Measurements from ENCODE around the gene PLEKHM1. TPM values are rescaled to one million over a fixed set of nuclear protein-coding genes. Genes with fewer than 3 reads are reported as not detected.
"Not testable (repeated sequence)": the region's sequence is repeated elsewhere in the genome, so short reads cannot be mapped to it uniquely, and the experiment has no call there.

Gene PLEKHM1
- total RNA-seq, 1 donor from 2014 or later, result 15.9 TPM

DNA sequence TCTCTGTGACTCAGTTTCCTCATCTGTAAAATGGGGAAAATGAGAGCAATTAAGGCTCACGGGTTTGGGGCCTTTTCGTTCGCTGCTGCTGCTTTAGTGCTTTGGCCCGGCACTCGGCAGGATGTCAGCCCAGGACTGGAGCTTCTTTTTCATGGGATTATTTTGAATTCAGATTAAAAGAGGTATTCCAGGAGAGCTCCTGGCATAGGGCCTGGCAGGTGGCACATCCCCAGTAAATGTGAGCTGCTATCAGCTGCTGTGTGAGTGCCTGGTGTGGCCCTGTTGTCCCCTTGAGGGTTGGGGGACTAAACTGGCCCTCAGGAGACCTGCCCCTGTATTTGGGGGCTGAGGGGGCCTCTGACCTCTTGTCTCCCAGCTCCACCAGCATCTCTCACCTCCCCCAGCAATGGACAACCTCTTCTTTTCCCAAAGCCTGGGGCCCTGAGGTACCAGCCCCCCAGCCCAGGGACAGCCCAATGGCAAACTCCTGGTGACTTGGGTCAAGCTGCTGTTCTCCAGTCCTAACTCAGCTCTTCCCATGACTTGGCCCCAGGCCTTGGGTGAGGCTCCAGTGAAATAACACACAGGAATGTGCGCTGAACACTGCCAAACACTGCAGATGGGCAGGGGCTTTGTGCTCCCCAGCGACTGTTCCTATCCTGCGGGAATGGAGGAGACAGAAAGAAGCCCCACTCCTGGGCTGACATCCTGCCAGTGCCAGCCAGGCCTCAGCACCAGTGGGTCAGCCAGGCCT lies 43.5 kb downstream of the PLEKHM1 start:
- H3K4me3 ChIP-seq (ENCODE audit: low read depth, low read length); DNase-seq (ENCODE audit: low read depth): not testable (repeated sequence)

DNA sequence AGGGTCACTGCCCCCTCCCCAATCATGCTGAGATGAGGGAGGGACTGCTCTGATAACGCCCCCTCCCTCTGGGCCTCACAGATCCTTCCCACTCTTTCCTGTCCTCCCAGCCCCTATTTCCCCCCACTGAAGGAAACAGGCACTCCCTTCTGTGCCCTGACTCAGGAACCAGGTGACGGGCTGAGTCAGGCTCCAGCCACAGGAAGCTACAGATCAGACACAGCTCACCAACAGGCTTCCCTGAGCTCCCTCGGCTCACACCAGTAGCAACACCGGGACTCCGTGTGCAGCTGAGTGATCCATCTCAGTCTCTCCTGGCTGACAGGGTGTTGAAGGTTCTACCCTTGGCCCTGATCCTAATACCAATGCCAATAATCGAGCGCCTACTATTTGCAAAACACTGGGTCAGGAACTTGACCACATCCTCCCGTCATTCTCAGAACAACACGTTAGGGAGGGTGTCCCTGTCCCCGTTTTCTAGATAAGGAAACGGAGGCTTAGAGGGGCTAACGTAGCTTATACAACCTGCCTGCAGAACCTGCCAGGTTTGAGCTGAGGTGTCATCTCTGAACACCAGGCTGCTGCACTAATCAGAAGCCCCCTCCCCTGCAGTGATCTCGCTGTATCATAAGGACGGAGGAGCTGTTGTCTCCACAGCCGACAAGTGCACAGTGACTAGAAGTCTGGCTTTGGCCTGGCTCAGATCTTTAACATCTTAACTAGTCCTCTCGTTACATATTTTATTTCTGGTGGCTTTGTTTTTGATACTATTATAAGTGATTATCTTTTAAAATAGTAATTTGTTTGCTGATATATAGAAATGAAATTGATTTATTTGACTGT lies 44.4 kb downstream of the PLEKHM1 start:
- H3K4me3 ChIP-seq (ENCODE audit: low read depth, low read length); DNase-seq (ENCODE audit: low read depth): not testable (repeated sequence)

DNA sequence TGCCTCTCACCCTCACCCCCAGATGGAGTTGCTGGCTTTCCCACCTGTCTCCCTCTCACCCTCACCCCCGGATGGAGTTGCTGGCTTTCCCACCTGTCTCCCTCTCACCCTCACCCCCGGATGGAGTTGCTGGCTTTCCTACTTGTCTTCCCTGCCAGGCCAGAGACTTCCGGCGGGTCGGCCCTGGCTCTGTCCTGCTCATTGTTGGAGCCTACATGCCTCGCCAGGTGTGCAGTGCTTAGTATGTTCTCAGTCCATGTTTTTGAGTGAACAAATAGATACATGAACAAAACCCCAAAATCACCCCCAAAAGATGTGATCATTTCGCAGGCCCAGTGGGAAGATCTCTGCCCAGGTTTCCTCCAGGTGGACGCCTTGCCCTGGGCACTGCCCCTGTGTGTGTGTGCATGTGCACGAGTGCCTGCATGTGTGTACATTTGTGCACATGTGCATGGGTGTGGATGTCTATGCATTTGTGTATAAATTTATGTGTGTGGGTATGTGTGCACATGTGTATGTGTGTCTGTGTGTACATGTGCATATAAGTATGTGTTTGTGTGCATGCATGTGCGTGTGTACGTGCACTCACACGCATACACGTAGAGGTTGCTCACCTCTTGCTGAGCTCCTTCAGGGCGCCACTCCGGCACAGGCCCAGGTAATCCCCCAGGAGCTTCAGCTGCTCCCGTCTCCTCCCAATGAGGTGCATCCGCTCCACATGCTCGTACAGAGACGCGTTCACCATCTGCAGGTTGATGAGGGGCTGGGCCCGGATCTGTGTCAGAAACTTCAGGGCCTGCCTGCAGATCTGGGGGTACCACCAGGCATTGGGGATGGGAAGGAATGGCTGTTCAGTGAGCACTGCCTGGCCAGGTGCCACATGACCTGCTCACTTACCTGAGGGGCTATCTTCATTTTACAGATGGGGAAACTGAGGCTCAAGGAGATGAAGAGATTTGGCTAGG lies 45.4 kb downstream of the PLEKHM1 start:
- DNase-seq (ENCODE audit: low read depth); H3K4me3 ChIP-seq (ENCODE audit: low read depth, low read length): not testable (repeated sequence)

DNA sequence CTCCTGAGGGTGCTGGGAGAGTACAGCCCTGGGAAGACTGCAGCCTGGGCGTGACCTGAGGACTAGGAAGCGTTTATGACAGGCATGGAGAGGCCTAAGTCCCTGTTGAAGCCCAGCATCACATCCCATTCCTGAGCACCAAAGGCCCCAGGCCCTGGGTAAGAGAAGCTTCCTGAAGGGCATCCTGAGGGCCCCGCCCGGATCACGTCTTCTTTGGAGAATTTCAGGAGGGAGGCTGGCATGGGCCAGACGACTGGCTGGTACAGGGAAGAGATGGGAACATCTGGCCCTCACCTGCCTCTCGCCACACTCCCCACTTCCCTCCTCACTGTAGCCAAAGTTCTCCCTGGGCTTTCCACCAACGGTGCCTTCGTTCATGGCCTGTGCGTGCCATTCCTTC lies 46.2 kb downstream of the PLEKHM1 start:
- DNase-seq (ENCODE audit: low read depth); H3K4me3 ChIP-seq (ENCODE audit: low read depth, low read length): not testable (repeated sequence)

DNA sequence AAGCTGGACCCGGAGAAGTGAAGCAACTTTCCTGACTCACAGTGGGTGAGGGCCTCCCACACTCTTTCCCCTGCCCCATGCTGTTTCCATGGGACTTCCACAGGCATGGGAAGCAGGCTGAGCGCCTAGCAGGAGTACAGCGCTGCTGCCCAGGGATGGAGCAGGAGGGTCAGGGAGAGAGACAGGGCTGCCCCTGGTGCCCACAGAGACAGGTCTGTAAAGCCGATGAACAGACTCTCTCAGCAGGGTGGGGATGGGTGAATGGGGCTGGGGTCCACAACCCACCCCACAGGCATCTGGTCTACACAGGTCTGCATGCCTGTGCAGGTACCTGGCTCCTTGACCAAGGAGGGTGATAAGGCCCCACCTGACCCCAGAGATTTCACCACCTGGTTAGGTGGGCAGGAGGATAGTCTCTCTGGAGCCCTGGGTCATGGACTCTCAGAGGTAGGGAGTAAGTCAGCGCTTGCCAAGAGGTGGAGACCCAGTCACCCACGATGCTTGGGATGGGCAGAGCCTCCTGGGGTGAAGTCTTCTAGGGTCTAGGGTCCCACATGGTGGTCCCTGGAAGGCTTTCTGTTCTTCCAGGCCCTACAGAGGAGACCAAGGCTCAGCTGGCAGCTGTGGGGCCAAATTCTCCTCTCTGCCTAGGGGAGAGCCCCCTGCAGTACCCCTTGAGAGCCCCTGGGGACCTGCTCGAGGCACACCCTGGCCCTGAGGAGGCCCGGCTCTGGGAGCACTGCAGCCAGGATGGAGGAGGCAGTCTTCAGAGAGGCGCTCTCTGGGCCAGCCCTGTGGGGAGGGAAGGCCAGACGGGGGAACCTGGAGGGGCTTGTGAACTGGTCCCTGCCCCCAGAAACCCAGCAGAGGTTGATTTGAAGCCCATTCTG lies 46.9 kb downstream of the PLEKHM1 start:
- DNase-seq (ENCODE audit: low read depth); H3K4me3 ChIP-seq (ENCODE audit: low read depth, low read length): not testable (repeated sequence)

DNA sequence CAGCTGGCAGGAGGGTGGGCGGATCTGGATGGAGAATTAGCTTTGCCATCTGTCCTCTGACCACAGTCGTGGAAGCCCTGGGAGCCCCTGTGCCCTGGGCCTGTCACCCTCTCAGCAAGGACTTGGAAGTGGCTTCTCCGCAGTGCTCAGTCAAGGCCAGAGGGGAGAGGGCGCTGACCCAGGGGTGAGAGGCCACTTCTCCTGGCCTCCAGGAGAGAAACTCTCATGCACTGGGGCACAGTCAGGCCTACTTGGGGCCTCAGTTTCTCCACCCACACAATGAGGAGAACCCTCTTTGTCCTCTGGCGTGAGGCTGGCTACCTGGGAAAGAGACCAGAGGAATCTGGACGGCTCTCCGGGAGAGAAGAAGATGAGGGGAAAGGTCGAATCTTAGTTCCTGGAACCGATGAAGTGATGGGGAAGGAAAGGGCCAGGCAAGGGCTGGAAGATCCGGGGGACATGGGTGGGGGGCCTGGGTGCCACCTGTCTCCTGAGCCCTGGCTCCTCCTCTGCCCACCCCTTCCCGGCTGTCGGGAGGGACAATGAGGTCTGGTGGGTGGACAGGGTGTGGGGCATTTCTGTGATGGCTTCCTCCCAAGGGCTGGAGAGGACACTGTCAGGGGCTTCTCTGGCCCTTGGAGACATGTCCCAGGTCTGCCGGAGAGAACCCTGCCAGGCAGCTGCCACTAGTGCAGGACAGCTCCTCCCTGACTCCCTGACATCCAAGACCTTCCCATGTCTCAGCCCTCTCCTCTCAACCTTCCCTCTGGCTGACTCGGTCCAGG lies 48.8 kb downstream of the PLEKHM1 start:
- TF ChIP-seq, protein P1, sequence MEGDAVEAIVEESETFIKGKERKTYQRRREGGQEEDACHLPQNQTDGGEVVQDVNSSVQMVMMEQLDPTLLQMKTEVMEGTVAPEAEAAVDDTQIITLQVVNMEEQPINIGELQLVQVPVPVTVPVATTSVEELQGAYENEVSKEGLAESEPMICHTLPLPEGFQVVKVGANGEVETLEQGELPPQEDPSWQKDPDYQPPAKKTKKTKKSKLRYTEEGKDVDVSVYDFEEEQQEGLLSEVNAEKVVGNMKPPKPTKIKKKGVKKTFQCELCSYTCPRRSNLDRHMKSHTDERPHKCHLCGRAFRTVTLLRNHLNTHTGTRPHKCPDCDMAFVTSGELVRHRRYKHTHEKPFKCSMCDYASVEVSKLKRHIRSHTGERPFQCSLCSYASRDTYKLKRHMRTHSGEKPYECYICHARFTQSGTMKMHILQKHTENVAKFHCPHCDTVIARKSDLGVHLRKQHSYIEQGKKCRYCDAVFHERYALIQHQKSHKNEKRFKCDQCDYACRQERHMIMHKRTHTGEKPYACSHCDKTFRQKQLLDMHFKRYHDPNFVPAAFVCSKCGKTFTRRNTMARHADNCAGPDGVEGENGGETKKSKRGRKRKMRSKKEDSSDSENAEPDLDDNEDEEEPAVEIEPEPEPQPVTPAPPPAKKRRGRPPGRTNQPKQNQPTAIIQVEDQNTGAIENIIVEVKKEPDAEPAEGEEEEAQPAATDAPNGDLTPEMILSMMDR (conservative IDR thresholded peaks at IDR 0.05; ENCODE audit: low read depth, low read length), result no peak
- DNase-seq (ENCODE audit: low read depth), result no peak
- no peak overlapping the region for H3K4me3 ChIP-seq (ENCODE audit: low read depth, low read length)

DNA sequence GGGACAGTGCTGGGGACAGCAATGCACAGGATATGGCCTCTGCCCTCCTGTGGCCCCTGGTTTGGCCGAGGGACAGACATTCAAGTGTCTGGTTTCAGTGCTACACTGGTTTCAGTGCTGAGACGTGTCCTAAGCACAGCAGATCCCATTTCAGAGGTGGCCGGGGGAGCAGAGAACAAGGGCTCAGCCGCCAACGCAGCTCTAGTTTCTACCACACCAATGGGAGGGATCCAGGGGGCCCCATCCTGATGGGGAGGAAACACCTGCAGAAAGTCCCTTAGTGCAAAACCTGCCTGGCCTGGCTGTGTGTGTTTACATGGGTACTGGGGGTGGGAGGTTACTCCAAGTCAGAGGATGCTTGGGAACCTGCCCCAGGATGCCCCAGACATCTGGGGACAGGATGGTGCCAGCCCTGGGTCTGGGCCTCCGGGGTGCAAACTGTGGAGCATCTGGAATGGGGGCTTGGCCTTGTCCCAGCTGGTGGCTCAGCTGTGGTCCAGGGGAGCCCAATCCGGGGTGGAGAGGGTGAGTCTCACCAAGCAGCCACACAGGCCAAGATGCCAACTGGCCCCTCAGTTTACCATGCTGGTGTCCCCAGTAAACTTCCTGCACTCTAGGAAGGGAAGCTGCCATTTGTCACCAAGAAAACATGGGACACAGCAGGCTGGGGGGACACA lies 49.5 kb downstream of the PLEKHM1 start:
- DNase-seq (ENCODE audit: low read depth); H3K4me3 ChIP-seq (ENCODE audit: low read depth, low read length): not testable (repeated sequence)

DNA sequence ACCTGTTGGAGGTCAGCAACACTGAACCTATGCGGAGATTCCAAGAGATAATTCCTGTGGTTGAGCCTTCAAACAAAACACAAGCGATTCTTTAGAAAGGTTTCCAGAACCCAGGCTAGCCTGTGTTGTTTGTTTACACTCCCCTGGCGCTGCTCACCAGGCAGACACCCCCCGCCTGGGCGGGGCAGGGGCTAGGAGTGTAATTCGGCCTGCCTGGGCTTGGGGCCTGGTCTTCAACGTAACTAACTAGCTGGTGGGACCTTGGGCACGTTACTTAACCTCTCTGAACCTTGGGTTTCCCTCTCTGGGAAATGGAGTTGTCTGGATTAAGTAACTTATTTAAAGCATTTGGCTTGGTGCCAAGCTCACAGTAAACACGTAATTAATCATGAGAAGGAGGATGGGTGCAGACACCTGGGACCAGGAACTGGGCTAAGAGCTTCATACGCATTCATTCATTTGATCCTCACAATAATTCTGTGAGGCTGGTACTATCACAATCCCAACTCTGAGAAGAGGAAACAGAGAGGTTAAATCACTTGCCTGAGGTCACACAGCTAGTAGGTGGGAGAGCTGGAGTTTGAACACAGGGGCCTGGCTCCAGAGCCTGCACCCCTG lies 50.3 kb downstream of the PLEKHM1 start:
- no peak overlapping the region for H3K4me3 ChIP-seq (ENCODE audit: low read depth, low read length)
- TF ChIP-seq, protein P1 (conservative IDR thresholded peaks at IDR 0.05; ENCODE audit: low read depth, low read length), result no peak
- no peak for DNase-seq (ENCODE audit: low read depth)

Measured in epithelial cell of proximal tubule (primary cell).